SK-N-SH treated with all-trans-retinoic acid at 6 μM for 48 hours (cell line): Measurements from ENCODE around the gene TAF11L11.
"Not testable (repeated sequence)": the region's sequence is repeated elsewhere in the genome, so short reads cannot be mapped to it uniquely, and the experiment has no call there.

ENCODE experiments used
- CSRNP3 ChIP-seq: fragments of 250-450 bp; sonication (Bioruptor Pico); IDR thresholded peaks from 2 replicates; pipeline ENCODE4 v1.5.1; 2021; ENCODE audit warnings: mild to moderate bottlenecking, moderate library complexity
- ESRRG ChIP-seq: fragments of 250-450 bp; sonication (Bioruptor Pico); IDR thresholded peaks from 2 replicates; pipeline ENCODE4 v1.6.1; 2021; ENCODE audit warnings: mild to moderate bottlenecking
- ISL1 ChIP-seq: fragments of 250-450 bp; sonication (Bioruptor Pico); IDR thresholded peaks from 2 replicates; pipeline ENCODE4 v2.1.2; 2022; ENCODE audit warnings: mild to moderate bottlenecking, moderate library complexity
- RARB ChIP-seq: fragments of 250-450 bp; sonication (Bioruptor Pico); IDR thresholded peaks from 2 replicates; pipeline ENCODE4 v1.8.0; 2021; ENCODE audit warnings: mild to moderate bottlenecking, moderate library complexity
- TCF4 ChIP-seq: fragments of 250-450 bp; sonication (Bioruptor Pico); IDR thresholded peaks from 2 replicates; pipeline ENCODE4 v1.8.0; 2021; ENCODE audit warnings: mild to moderate bottlenecking, moderate library complexity, borderline replicate concordance
- TF ChIP-seq, protein P1 (sequence below): fragments of 250-450 bp; sonication (Bioruptor Pico); IDR thresholded peaks from 2 replicates; pipeline ENCODE4 v1.8.0; 2020; ENCODE audit warnings: mild to moderate bottlenecking, moderate library complexity, borderline replicate concordance

- TF ChIP-seq RARB (CRISPR knock-in tag); ISL1 (CRISPR knock-in tag); CSRNP3 (CRISPR knock-in tag); ESRRG; TCF4 (CRISPR knock-in tag): not testable (repeated sequence)
- TF ChIP-seq, protein P1, sequence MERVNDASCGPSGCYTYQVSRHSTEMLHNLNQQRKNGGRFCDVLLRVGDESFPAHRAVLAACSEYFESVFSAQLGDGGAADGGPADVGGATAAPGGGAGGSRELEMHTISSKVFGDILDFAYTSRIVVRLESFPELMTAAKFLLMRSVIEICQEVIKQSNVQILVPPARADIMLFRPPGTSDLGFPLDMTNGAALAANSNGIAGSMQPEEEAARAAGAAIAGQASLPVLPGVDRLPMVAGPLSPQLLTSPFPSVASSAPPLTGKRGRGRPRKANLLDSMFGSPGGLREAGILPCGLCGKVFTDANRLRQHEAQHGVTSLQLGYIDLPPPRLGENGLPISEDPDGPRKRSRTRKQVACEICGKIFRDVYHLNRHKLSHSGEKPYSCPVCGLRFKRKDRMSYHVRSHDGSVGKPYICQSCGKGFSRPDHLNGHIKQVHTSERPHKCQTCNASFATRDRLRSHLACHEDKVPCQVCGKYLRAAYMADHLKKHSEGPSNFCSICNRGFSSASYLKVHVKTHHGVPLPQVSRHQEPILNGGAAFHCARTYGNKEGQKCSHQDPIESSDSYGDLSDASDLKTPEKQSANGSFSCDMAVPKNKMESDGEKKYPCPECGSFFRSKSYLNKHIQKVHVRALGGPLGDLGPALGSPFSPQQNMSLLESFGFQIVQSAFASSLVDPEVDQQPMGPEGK (CRISPR knock-in tag) = not testable (repeated sequence)
These were observed 18.3 kb upstream of the TAF11L11 start, which contains the start of gene TAF11L7 for GRCh38 chr5:17585658-17586057.
